GM23338 (cell line): ENCODE results near the gene BIN1.

ENCODE experiments used
- CREB1 ChIP-seq: fragments of 250-450 bp; sonication (Bioruptor Pico); IDR thresholded peaks from 2 replicates; pipeline ENCODE4 v1.5.0; 2020; ENCODE audit warnings: low read depth, mild to moderate bottlenecking, moderate library complexity
- ETS1 ChIP-seq: IDR thresholded peaks from 2 replicates; pipeline ENCODE4 v1.6.1; 2016; ENCODE audit warnings: antibody characterized with exemption
- EZH2 ChIP-seq: fragments of 200-600 bp; sonication (generic); IDR thresholded peaks from one replicate; pipeline ENCODE4 v1.8.0; 2017; ENCODE audit warnings: antibody characterized with exemption, mild to moderate bottlenecking, low read depth; ENCODE audit not compliant: unreplicated experiment
- EZH2phosphoT487 ChIP-seq: fragments of 200-600 bp; sonication (generic); IDR thresholded peaks from one replicate; pipeline ENCODE4 v1.8.1; 2018; ENCODE audit warnings: antibody characterized with exemption; ENCODE audit not compliant: unreplicated experiment
- JUNB ChIP-seq: IDR thresholded peaks from one replicate; pipeline ENCODE4 v1.6.1; 2016; ENCODE audit warnings: antibody characterized with exemption; ENCODE audit not compliant: unreplicated experiment
- NANOG ChIP-seq: IDR thresholded peaks from 2 replicates; pipeline ENCODE4 v1.6.1; 2016; ENCODE audit warnings: antibody characterized with exemption, borderline replicate concordance
- POLR2AphosphoS5 ChIP-seq: IDR thresholded peaks from 2 replicates; pipeline ENCODE4 v1.6.1; 2016; ENCODE audit warnings: antibody characterized with exemption, low read depth
- REST ChIP-seq: IDR thresholded peaks from one replicate; pipeline ENCODE4 v1.6.1; 2018; ENCODE audit warnings: antibody characterized with exemption; ENCODE audit not compliant: unreplicated experiment
- STAT1 ChIP-seq: IDR thresholded peaks from one replicate; pipeline ENCODE4 v1.6.1; 2016; ENCODE audit warnings: antibody characterized with exemption; ENCODE audit not compliant: unreplicated experiment
- ZNF114 ChIP-seq: fragments of 250-450 bp; sonication (Bioruptor Pico); IDR thresholded peaks from 2 replicates; pipeline ENCODE4 v1.5.0; 2020; ENCODE audit warnings: mild to moderate bottlenecking, moderate library complexity
- TF ChIP-seq, protein P1 (sequence below), 2 experiments: fragments of 200-600 bp in 1 of 2; sonication (generic) in 1 of 2; conservative IDR thresholded peaks; 2 replicates each; pipeline versions ENCODE4 v1.5.1 to v1.6.1; 2016 to 2017; ENCODE audit warnings: antibody characterized with exemption in 2 of 2, low read depth in 2 of 2, mild to moderate bottlenecking in 2 of 2, moderate library complexity in 1 of 2

GRCh38 chr2:127096718-127097470 lies 10.1 kb downstream of the BIN1 start:
- TF ChIP-seq, protein P1, sequence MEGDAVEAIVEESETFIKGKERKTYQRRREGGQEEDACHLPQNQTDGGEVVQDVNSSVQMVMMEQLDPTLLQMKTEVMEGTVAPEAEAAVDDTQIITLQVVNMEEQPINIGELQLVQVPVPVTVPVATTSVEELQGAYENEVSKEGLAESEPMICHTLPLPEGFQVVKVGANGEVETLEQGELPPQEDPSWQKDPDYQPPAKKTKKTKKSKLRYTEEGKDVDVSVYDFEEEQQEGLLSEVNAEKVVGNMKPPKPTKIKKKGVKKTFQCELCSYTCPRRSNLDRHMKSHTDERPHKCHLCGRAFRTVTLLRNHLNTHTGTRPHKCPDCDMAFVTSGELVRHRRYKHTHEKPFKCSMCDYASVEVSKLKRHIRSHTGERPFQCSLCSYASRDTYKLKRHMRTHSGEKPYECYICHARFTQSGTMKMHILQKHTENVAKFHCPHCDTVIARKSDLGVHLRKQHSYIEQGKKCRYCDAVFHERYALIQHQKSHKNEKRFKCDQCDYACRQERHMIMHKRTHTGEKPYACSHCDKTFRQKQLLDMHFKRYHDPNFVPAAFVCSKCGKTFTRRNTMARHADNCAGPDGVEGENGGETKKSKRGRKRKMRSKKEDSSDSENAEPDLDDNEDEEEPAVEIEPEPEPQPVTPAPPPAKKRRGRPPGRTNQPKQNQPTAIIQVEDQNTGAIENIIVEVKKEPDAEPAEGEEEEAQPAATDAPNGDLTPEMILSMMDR (conservative IDR thresholded peaks at IDR 0.05; ENCODE audit: low read depth in 2 of 2) = no peak
- TF ChIP-seq CREB1 (CRISPR knock-in tag) (no peak), EZH2 (no peak), POLR2AphosphoS5 (no peak), NANOG (no peak), REST (no peak), EZH2phosphoT487 (no peak), JUNB (no peak), STAT1 (no peak), ETS1 (no peak), ZNF114 (CRISPR knock-in tag) (no peak)
